IPS DF 19.7 (cell line): ENCODE results near the gene FHIT.
"Not testable (repeated sequence)": the region's sequence is repeated elsewhere in the genome, so short reads cannot be mapped to it uniquely, and the experiment has no call there.

Source experiments
- DNase-seq: peaks from one replicate; pipeline ENCODE4 v3.0.0-alpha.2; 2013; ENCODE audit warnings: low read depth, low spot score

The FHIT gene

DNA sequence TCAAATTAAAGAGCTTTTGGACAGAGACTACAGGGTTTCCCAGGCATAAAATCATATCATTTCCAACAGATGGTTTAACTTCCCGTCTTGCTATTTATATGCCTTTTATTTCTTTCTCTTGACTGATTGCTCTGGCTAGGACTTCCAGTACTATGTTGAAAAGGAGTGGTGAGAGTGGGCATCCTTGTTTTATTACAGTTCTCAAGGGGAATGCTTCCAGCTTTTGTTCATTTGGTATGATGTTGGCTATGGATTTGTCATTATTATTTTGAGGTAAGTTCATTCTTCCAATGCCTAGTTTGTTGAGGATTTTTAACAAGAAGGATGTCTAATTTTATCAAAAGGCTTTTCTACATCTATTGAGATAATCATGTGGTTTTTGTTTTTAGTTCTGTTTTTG, 1304.9 kb downstream of the FHIT start:
- no peak for DNase-seq

GRCh38 chr3:59940718-59941117, 1310.5 kb downstream of the FHIT start:
- DNase-seq = no peak

GRCh38 chr3:59939826-59940426, 1311.3 kb downstream of the FHIT start:
- no peak for DNase-seq

GRCh38 chr3:59938828-59939227, 1312.4 kb downstream of the FHIT start:
- no peak for DNase-seq

GRCh38 chr3:59937201-59937600, 1314.1 kb downstream of the FHIT start:
- DNase-seq = no peak

DNA sequence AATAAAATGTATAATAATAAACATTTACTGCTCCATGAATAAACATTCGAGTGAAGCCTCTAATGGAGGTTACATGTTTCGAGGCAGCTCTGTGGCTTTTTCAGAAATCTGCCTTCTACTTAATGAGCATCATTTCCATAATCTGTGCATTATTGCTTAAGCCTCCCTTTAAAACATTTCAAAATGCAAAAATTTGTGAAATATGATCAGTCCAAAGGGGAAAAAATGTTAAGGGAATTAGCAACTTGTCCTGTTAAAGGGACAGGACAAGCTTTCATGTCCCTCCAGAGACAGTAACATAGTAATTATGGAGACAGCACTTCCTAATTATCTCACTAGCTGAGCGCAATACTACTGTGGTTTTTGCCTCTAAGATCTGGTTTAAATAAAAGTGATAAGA, 1314.8 kb downstream of the FHIT start:
- no peak for DNase-seq

GRCh38 chr3:59935025-59935424, 1316.2 kb downstream of the FHIT start:
- DNase-seq = no peak

GRCh38 chr3:59934560-59934959, 1316.7 kb downstream of the FHIT start:
- not testable (repeated sequence) for DNase-seq

GRCh38 chr3:59930170-59930569, 1321.1 kb downstream of the FHIT start:
- DNase-seq = no peak

GRCh38 chr3:59927056-59927455, 1324.2 kb downstream of the FHIT start:
- DNase-seq = no peak

DNA sequence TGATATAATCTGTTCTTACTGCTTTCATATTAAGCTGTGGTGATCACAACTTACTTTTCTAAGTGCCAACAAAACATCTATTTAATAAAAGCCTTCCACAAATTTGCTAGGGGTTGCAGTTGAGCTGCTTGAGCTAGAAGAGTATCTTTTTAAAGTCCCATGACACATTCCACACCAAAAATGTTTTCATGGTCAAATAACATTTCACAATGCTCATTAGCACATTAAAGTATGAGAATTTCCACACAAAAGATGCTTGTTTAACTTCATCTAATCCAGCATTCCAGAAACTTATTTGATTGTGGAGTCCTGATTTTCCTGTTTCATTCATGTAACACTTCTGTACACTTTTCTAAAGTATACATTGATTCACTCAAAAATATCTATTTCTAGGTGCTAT, 1325.3 kb downstream of the FHIT start:
- no peak for DNase-seq

DNA sequence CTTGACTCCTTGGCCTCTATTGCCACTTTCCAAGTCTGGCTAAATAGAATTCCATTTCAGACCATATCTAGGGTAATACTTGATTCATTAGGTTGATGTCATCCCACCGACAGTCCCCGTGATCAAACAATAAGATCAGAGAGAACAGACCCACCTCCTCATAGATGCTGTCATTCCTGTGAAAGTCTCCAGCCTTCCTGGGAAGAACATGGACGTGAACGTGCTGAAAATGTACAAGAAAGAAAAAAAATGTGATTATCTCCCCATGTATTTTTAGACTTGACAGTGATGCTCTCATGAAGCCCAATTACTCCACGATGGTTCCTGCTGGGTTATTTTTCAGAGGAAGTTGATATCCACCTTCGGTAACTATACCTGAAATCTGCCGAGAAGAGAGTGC, 1329.1 kb downstream of the FHIT start:
- no peak for DNase-seq

GRCh38 chr3:59920822-59921221, 1330.4 kb downstream of the FHIT start:
- DNase-seq = no peak

- no peak for DNase-seq
These were observed 1331.7 kb downstream of the FHIT start for GRCh38 chr3:59919586-59919985.

DNA sequence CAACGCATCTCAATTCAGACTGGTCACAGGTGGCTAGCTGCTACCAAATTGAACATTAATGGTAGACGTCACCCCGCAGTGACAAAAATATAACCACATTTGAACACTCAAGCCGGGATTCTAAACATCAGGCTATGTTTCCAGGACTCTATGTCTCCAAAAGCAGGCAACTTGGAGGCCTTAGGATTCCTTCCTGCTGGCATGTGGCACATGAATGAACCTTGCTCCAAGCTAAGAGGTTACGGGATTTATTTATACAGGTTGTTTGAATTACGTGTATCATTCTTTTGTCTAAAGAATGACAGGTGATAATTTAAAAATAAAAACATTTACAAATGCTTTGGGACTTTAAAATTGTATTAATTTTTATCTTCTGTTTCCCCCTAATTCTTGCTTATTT, 1337.0 kb downstream of the FHIT start:
- DNase-seq = no peak

DNA sequence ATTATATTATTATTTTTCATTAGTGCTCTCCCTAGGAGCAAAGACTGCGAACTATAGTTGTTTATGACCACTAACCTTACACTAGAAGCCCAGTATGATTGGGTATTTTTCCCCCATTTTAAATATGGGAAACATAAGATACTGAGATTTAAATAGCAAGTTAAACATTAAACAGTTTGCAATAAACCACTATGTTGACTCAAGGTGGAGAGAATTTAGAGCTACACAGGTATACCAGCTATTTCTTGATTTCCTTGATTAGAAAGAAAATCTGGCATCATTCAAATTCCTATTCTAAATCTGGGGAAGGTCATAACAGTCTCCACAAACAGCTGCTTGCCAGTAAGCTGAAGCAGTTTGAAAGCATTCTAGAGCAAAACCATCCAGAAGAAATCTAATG, 1337.6 kb downstream of the FHIT start:
- DNase-seq = no peak

- DNase-seq = no peak
These were observed 1342.6 kb downstream of the FHIT start for GRCh38 chr3:59908701-59909100.

GRCh38 chr3:59908280-59908679, 1343.0 kb downstream of the FHIT start:
- DNase-seq = peak; percentile 7

GRCh38 chr3:59904296-59904695, 1347.0 kb downstream of the FHIT start:
- no peak for DNase-seq

DNA sequence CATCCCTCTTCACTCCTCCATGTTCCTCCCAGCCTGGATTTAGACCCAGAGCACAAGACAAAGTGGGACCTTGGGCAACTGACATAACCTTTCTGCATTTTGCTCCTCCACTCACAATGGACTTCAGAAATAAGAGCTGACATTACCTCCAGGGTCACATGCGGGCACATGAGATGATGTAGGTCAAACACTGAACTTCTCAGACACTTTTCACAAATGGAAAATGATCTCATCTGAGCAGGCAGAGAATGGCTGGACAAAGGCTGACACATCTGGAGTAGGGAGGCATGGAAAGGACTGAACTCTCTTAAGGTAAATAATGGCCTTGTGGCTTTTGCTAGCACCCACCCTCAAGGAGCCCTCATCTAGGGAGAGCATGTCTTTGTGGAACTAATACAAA, 1352.2 kb downstream of the FHIT start:
- DNase-seq = no peak

DNA sequence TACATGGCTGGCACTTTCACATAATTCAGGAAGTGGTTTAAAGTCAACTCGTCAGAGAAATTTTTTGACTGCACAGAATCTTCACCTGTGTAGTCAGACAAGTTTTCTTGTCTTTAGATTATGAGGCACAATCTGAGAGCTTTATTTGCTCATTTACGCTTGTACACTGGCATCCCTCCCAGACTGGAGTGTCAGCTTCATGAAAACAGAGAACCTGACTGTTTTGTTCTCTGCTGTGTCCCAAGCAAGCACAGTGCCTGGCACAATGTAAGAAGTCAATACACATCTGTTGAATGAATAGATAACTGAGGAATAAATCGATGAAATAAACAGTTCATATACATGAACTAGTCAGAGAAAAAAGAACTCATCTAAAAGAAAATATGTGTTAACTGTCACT, 1355.3 kb downstream of the FHIT start:
- no peak for DNase-seq

DNA sequence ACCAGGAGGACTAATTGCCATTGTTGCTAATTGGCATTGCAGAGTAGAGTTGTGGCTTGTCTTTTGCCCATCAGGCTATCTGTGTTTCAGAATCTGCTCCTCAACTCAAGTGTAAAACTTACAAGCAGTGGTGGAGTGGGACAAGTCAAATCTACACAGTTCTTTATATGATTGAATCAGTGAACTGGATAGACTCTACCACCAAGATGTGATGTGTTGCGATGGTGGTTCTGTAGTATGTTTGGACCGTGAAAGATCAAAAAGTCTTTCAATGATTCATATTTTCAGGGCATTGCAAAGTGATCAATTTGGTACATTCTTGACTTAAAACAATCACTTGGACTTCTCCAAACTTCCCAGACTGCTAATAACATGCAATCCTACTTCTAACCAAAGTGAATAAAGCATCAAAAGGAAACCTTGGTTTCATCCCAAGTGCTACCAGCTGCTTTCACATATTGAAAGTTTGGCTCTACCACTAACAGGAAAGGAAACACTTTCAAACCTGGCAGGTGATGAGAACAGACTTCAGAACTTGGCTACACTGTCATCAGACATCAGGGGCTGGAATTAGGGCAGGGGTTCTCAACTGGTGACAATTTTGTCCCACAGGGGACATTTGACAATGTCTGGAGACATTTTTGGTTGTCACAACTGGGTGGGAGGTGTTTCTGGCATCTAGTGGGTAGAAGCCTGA, 1356.7 kb downstream of the FHIT start:
- no peak for DNase-seq

DNA sequence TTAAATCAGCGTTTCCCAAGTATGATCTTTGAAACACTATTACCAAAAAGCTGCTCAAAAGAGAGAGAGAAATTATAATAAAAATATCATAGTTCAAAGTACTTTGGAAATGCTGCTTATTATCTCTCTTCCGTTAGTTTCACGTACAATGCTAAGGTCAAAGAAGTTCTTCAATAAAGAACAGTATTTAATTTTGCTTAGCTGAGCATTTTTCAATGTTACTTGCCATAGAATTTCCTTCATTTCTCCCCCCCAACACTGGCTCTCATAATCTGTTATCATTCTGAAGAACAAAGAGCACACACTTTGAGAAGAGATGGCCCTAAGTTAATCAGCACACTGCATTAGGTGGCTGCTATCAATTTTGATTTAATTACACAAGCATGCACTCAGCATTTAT, 1360.6 kb downstream of the FHIT start:
- DNase-seq = no peak

GRCh38 chr3:59886790-59887189, 1364.5 kb downstream of the FHIT start:
- DNase-seq = no peak
